HG03039 (cell line): ENCODE measurements around the gene DUT.

Experiments
- ATAC-seq: cut with Tn5 transposase; IDR thresholded peaks from one replicate; pipeline ENCODE4 v1.9.1; 2021; ENCODE audit warnings: mild to moderate bottlenecking, moderate library complexity; ENCODE audit not compliant: unreplicated experiment

DUT gene

DNA sequence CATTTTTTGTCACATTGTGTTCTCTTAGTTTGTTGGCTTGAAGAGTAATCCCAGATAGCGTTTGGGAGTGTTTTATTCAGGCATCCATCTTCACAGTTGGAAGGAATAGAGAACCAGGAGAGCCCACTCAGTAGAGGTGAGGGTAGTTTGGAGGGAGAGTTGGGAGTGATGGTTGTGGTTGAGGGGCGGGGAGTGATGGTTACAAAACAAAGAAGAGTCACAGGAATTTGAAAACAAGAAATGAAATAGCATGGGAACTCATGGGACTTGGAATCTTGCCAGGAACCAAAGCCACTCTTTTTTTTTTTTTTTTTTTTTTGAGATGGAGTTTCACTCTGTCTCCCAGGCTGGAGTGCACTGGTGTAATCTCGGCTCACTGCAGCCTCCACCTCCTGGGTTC lies 36.3 kb downstream of the DUT start:
- ATAC-seq = no peak

DNA sequence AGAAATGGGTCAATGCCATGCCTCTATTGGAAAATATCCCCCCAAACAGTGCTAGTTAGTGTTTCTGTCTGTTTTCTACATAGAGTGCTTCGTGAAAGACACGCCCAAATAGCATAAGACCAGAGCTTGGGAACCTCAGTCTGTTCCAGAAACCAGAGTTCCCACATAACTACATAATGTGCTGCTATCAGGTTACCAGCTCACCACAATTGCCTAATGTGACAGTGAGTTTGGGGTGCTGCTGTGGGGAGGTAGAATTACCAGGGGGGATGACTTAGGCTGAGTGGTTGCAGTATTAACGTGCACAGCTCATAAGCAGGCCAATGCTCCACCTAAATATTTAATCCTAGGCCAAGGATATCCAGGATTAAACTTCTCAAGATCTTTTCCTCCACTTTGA lies 39.2 kb downstream of the DUT start:
- ATAC-seq = no peak

DNA sequence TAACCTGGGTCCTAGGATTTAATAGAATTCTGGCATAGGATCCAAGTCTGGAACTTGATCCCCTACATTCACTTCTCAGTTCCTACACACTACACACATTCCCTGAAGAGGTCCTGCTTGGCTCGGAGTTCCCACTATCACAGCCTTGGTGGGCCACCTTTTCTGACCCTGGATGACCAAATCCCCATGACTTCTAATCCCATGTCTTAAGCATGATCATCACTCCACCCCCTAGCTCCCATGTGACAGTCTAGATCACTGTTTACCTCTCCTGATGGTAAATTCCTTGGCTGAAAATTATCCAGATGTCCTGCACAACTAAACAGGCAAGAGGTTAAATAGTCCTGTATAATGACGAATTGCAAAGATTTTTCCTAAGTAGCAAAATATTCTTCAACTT lies 40.3 kb downstream of the DUT start:
- no peak for ATAC-seq

DNA sequence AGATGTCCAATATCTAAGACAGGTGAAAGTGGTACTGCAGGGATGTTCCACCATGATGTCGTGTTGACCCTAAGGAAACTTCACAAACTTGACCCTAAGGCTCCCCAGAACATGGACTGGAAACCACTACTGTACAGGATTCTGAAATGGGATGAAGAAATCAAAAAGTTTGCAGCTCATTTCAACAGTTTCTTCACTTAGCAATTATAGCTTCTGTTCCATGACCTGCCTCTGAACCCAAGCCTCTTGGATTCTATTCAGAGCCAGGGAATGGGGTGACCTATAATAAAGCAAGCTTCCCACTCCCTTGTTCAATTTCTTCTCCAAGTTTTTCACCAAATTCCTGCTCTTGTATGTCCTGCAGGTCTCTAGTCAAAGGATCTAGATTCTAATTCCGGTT lies 40.7 kb downstream of the DUT start:
- no peak for ATAC-seq

DNA sequence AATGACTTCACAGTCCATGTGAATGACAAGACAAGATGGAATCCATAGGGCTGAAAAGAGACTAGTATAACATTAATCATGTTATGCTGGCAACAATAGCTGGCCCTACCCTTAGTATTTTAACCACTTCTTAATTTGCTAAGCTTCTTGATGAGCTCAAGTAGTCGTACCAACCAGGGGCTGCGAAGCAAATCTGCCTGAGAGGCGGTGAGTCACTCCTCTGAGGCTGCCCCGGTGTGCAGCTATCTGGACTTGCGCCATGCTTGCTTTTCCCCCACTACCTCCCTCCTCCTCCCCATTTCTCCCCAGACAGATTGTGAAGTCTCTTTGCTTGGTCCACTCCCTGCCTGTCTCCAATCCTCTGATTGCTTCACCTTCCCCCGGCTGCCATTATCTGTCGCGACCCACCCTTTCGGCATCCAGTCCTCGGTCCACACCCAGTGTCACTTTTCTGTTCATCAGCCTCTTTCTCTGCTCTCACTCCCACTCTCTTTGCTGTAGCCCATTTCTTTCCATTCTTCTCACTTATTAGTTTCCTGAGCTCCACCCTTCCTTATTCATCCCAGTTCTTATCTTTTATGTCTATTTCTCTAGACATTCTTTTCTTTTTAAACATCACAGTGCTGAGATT lies 42.7 kb downstream of the DUT start:
- ATAC-seq = no peak

DNA sequence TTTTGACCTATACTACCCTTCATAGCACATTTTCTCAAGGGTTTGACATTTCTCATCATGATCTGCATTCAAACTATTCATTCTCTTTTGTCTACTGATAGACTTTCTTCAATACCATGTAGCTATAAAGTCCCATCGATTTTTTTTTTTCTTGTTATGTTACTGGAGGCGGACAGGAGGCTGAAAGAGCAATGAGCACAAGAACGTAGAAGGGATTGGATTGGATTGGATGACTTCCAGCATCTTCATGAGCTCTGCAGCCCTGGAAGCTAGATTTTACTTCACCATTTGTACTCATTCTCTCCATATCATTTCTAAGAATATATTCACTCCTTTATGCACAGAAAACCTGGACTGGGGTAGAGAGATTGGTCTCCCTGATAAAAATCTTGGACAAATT lies 43.2 kb downstream of the DUT start:
- ATAC-seq = no peak

DNA sequence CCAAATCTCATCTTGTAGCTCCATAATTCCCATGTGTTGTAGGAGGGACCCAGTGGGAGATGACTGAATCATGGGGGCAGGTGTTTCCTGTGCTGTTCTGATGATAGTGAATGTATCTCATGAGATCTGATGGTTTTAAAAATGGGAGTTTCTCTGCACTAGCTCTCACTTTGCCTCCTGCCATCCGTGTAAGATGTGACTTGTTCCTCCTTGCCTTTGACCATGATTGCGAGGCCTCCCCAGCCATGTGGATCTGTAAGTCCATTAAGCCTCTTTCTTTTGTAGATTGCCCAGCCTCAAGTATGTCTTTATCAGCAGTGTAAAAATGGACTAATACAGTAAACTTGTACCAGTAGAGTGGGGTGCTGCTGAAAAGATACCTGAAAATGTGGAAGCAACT lies 44.5 kb downstream of the DUT start:
- no peak for ATAC-seq

DNA sequence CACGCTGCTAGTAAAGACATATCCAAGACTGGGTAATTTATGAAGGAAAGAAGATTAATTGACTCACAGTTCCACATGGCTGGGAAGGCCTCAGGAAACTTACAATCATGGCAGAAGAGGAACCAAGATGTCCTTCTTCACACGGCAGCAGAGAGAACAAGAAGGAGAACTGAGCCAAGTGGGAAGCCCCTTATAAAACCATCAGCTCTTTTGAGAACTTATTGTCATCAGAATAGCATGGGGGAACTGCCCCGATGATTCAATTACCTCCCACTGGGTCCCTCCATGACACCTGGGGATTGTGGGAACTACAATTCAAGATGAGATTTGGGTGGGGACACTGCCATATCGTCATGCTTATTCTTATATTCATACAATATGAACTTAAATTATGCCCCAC lies 49.0 kb downstream of the DUT start:
- ATAC-seq = no peak

DNA sequence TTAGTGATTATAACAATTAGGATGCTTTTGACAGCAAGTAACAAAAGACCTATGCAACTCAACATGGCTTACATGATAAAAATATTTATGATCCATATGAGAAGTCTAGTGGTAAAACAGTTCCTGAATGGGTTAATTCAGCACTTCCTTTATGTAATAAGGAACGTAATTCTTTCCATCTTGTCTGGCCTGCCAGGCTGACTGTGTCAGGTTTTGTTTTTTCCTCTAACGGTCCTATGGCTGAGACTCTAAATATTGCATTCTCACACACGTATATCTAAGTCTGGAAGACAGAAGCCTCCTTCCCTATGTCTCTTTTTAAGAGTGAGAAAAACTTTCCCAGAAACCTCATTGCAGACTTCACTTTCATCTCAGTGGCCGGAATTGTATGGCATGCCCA lies 50.6 kb downstream of the DUT start:
- ATAC-seq = no peak

DNA sequence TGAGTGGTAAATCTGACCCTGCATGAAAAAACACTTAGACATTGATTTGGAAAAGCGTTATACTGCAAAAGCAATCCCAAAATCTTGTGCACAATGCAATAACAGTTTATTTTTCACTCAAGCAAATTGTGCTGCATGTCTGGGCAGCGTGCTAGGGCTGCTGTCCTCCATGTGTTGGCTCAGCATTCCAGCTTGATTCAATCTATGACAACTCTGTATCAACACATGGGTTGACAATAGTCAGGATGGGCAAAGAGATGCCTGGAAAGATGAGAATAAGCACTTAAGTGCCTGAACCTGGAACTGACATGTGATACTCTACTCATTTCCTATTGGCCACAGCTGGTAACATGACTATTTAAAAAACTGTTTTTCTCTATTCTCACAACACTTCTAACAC lies 51.8 kb downstream of the DUT start:
- ATAC-seq = no peak

DNA sequence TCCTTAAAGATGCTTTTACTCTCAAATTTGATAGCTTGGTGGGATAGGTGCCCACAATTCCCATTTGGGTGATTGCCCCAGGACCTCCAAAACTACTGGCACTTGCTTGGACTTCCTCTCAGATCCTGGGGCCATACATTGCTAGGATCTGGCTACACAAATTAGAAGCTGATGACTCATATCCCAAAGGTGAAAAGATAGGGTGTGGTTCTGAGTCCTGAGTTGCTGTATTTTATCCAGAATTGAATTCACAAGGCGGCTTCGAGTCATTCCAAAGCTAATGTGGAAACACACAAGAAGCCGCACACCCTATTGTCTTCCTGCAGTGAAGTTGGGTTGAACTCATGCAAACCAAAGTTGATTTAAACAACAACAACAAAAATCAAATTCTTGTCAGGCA lies 53.4 kb downstream of the DUT start:
- ATAC-seq = no peak

DNA sequence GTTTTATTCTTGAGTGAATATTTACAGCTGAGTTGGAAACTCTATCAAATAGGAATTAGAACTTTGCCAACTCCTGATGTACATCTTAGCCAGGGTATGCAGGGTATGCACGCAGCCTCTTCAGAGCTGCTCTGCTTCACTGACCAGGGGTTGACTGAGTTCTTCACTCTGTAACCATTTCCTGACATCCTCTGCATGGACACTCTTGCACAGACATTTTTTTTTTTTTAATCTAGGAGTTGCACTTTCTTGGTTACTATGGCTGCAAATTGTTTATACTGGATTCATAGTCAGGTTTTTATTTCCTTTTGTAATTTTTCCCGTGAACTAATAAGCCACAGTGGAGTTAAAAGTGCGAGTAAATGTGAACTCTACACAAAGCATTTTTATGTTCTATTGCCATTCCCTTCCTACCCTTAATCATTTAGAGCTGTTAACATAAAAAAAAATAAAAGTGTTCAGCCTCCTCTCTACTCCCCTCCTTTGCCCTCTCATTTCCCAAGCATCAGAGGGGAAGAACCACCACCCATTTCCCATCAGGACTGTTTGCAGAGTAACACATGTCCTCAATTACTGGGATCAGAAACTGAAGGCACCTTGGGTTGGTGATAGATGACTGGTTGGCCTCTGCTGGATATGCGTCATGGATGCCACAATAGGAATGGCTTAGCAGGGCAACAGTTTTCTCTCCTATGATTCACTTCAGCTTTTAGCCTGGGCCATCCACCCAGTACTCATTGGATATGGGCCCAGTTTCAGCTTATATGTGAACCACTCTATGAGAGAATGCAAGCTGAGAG lies 54.0 kb downstream of the DUT start:
- ATAC-seq = no peak

DNA sequence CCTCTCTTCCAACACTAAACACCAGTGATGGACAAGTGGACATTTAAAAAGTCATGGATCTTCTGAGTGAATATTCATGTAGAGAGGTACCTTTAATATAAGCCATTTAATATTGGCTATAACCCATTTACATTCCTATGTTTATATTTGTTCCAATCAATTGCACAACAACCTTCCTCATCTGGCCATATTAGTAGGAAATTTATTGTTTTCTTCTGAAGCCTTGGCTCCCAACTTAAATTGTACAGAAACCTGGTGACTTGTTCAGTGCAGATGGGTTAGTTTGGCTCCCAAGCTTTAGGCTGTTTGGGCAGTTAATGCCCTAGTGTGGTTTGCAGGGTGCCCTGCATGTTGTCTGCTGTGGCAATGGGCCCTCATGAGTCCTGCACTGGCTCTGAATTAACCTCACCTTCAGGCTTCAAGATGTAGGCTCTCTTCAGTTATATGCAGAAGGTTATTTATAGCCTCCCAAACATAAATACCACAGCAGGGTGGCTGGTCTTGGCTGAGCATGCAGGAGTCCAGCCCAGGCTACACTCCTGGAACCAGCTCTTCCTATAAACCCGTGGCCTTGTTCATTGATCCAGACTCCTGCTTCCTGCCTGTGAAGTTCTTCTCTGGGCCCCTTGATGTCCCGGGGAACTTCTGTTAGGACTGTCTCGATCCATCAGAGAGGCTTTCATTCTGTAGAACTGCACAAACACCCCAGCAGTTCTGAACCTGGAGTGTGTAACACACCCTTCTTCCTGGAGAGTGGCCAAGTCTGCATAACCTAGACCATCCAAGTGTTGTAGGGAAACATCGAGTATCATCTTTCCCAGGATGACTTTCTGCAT lies 57.0 kb downstream of the DUT start:
- no peak for ATAC-seq

DNA sequence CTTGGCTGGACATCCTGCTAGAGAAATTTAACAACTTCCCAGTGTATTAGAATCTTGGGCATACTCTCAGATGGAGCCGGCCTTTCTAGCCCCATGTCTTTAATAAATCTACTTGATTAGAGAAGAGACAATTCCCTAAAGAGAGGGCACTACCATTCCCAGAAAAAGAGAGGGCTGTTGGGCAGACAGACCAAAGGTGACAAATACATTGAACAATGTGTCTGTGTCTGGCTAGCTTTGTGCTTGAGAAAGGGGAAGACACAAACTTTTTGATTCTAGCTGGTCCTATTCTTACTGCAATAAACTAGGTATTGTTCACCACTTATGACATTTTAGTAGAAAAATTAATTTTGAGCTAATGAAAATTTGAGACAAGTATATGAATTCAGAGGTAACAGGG lies 57.7 kb downstream of the DUT start:
- ATAC-seq = no peak

DNA sequence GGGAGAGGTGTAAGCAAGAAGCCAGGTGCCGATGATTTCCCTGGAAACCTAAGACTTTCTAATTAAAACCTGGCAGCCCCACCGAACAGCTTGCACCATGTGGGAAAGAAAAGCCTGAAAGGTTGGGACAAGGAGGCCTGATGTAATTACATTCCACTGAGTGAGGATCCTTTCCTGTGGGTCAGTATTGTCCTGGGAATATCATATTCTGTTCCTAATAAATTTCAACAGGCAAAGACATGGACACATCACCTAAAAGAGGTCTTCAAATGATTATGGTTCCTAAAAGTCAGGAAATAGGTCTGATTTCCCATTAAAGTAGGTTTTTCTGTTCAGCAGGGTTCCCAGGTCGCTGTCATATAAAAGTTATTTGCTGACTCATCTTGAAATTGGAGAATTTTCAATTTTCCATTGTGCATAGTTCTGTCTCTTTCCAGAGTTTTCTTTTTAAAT lies 58.5 kb downstream of the DUT start:
- ATAC-seq = no peak

DNA sequence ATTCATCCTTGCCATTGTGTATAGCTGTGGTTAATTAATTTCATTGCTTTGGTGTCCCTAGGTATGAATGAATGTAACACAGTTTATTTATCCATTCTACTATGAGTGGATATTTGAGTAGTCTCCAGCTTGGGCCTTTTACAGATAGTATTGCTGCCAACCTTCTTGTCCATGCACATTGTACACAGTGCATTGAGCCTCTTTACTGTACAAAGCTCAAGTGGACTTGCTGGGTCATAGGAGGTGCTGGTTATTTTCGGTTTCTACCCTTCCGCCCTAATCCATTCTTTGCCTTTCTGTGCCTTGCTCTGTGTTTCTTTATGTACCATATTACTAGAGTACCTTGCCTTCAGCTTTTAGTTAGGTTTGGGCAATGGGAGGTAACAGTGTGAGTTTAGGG lies 60.7 kb downstream of the DUT start:
- ATAC-seq = no peak

DNA sequence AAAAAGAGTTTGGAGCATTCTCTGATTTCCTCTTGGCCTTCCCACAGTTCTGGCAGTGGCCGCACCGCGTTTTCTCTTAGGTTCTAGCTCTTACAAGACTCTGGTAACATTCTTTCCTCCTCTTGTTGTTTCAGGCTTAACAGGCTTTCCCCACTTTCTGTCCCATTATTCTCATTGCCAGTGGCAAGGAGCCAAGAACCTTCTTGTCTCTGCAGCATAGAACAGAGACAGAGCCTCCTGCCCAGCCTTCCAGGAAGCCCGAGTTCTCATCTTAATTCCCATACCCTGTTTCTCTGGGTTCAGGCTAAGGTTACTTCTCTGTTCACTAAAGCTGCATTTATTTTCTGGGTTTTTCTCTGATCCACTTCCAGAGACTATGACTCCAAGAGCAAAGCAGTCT lies 61.1 kb downstream of the DUT start:
- ATAC-seq = no peak
